Parathyroid adenoma (tissue), 2 donors: ENCODE data around the gene SULT1A2.
"Not testable (repeated sequence)": the region's sequence is repeated elsewhere in the genome, so short reads cannot be mapped to it uniquely, and the experiment has no call there.

Source experiments
- H2AFZ ChIP-seq: fragments of 300-600 bp; sonication (generic); one replicate; pipeline ENCODE4 v1.7.0; 2017; ENCODE audit warnings: antibody characterized with exemption, mild to moderate bottlenecking
- H3K27ac ChIP-seq: fragments of 300-600 bp; sonication (generic); one replicate; pipeline ENCODE4 v1.7.0; 2017
- H3K27me3 ChIP-seq: fragments of 300-600 bp; sonication (generic); one replicate; pipeline ENCODE4 v1.7.0; 2017; ENCODE audit warnings: low read length; ENCODE audit not compliant: control insufficient read depth, insufficient read depth
- H3K36me3 ChIP-seq: fragments of 300-600 bp; sonication (generic); one replicate; pipeline ENCODE4 v1.7.0; 2017; ENCODE audit warnings: low read length; ENCODE audit not compliant: control insufficient read depth, insufficient read depth
- H3K4me1 ChIP-seq: fragments of 300-600 bp; sonication (generic); one replicate; pipeline ENCODE4 v1.7.0; 2017; ENCODE audit warnings: control low read depth
- H3K4me2 ChIP-seq: fragments of 300-600 bp; sonication (generic); one replicate; pipeline ENCODE4 v1.7.0; 2017; ENCODE audit warnings: low read length
- H3K4me3 ChIP-seq: fragments of 300-600 bp; sonication (generic); one replicate; pipeline ENCODE4 v1.7.0; 2017; ENCODE audit warnings: low read depth, low read length
- H3K79me2 ChIP-seq: fragments of 300-600 bp; sonication (generic); one replicate; pipeline ENCODE4 v1.7.0; 2017; ENCODE audit warnings: control low read depth
- H3K9ac ChIP-seq: fragments of 300-600 bp; sonication (generic); one replicate; pipeline ENCODE4 v1.7.0; 2017; ENCODE audit warnings: mild to moderate bottlenecking
- H3K9me3 ChIP-seq: fragments of 300-600 bp; sonication (generic); one replicate; pipeline ENCODE4 v1.7.0; 2017; ENCODE audit warnings: low read length; ENCODE audit not compliant: control insufficient read depth
- TF ChIP-seq, protein P1 (sequence below): fragments of 300-600 bp; sonication (generic); IDR thresholded peaks from one replicate; pipeline ENCODE4 v1.7.0; 2017; ENCODE audit warnings: antibody characterized with exemption, mild to moderate bottlenecking
- donor health status: primary hyperparathyroidism.

The SULT1A2 gene

DNA sequence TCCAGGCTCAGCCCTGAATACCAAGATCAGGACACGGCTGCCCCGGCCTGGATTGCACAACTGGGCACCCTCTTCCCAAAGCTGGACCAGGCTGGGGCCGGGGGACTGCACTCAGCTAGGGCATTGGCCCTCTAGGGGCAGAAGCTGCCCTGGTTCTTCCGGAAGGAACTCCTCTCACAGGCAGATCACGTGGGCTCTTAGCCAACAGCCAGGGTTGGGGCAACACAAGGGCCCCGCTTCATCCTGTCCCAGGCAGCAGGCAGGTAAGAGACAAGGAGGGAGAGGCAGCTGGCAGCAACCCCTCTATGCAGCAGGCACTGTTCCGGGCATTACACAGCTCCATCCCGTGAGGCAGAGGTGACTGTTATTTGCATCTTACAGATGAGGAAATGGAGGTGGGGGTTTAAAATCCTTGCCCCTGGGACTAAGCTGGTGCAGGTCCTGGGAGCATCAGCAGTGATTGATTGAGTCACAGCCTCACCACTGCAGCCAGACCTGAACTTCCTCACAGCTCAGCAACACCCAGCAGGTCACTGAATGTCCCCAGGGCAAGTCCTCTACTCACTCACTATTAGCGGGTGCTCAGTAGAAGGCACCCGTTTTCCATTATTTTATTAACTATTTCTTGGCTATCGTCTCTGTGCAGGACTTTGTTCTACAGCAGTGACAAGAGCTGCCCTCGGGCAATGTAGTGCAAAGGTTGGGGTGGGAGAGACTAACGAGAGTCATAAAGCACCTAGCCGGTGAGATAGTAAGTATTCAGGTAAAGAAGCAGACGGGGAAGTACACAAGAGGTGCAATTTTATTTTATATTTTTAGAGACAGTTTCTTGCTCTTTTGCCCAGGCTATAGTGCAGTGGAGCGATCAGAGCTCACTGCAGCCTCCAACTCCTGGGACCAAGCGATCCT lies 2.8 kb upstream of the SULT1A2 start:
- H2AFZ ChIP-seq, H3K4me3 ChIP-seq, H3K36me3 ChIP-seq, H3K27me3 ChIP-seq, H3K4me2 ChIP-seq, H3K9me3 ChIP-seq, H3K27ac ChIP-seq, H3K79me2 ChIP-seq, H3K9ac ChIP-seq: not testable (repeated sequence)
- H3K4me1 ChIP-seq = peaks cover 23% of the 10 kb centered on the region

DNA sequence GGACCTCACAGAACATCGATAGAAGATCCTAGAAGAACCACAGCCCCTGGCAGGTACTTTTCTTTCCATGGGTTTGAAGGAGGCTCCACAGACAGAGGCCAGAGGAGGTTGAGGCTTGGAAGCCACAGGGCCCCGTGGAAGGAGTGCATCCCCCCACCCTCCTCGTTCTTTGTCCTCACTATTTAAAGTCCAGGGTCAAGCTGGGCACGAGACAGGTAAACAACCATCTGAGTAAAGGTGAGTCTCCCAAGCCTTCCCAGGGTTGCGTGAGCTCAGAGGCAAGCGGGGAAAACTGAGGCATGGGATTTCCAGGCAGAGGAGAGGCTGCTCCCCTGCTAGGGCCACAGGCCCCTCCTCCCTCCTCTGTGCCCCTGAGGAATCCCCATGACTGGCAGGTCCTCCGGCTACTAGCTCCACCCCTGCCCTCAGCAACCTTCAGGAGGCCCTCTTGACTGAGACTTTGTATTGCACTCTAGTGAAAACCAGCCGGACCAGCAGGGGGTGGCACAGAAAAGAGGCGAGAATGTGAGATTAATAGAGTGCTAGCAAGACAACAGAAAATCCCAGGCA lies 927 bp upstream of the SULT1A2 start:
- Histone ChIP-seq H2AFZ (peak overlapping the region; percentile 73), H3K79me2 (no peaks in the 10 kb centered on the region), H3K4me2 (peak overlapping the region; percentile 29), H3K27ac (peak overlapping the region; percentile 95), H3K27me3 (no peaks in the 10 kb centered on the region), H3K36me3 (no peaks in the 10 kb centered on the region), H3K9me3 (no peaks in the 10 kb centered on the region), H3K4me3 (no peak overlapping the region), H3K9ac (no peak overlapping the region), H3K4me1 (peaks cover 28% of the 10 kb centered on the region)
- TF ChIP-seq, protein P1, sequence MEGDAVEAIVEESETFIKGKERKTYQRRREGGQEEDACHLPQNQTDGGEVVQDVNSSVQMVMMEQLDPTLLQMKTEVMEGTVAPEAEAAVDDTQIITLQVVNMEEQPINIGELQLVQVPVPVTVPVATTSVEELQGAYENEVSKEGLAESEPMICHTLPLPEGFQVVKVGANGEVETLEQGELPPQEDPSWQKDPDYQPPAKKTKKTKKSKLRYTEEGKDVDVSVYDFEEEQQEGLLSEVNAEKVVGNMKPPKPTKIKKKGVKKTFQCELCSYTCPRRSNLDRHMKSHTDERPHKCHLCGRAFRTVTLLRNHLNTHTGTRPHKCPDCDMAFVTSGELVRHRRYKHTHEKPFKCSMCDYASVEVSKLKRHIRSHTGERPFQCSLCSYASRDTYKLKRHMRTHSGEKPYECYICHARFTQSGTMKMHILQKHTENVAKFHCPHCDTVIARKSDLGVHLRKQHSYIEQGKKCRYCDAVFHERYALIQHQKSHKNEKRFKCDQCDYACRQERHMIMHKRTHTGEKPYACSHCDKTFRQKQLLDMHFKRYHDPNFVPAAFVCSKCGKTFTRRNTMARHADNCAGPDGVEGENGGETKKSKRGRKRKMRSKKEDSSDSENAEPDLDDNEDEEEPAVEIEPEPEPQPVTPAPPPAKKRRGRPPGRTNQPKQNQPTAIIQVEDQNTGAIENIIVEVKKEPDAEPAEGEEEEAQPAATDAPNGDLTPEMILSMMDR = peak; percentile 50

DNA sequence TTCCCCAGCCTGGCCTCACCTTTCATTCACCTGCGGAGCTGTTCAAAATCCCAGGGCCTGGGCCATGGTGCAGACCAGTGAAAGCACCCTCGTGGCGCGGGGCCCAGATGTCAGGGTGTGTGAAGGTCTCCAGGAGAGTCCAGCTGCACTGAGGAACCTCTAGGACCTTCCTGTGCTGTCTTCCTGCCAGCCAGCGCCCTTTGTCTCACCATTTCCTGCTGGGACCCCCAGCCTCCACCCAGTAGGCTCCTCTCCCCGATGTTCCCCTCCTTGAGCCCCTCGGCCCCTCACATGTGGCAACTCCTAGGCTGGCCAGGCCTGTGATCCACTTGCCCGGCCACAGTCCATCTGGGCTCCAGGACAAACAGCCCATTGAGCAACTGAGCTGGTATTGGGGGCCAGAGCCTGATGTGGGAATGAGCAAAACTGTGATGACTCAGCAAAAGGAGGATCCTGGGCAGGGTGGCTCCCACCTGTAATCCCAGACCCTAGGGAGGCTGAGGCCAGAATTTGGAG lies 677 bp downstream of the SULT1A2 start:
- Histone ChIP-seq H3K4me2 (peak overlapping the region; percentile 47), H3K79me2 (no peaks in the 10 kb centered on the region), H2AFZ (peak overlapping the region; percentile 52), H3K36me3 (no peaks in the 10 kb centered on the region), H3K9ac (peak overlapping the region; percentile 34), H3K27me3 (no peaks in the 10 kb centered on the region), H3K4me3 (peak overlapping the region; percentile 24), H3K9me3 (no peaks in the 10 kb centered on the region), H3K27ac (peak overlapping the region; percentile 95), H3K4me1 (peaks cover 28% of the 10 kb centered on the region)
- TF ChIP-seq, protein P1 = no peak

DNA sequence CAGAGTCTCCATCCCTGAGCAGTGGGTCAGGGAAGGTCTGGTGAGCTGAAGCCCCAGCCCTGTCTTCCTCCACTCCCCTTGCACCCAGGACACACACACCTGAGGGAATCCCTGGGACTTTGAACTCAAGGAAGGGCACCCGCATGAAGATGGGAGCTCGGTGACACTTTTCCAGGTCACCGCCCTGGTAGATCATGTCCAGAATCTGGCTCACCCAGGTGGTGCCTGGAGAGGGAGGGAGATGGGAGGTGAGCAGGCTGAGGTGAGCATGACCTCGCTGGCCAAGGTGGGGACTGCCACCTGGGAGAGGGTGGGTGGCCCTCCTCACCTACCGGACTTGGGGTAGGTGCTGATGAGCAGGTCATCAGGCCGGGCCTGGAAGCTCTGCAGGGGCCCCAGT lies 1.4 kb downstream of the SULT1A2 start:
- not testable (repeated sequence) for H3K9ac ChIP-seq, H3K36me3 ChIP-seq, H2AFZ ChIP-seq, H3K79me2 ChIP-seq, H3K4me2 ChIP-seq, H3K27me3 ChIP-seq, H3K4me3 ChIP-seq, H3K9me3 ChIP-seq
- Histone ChIP-seq H3K27ac (peak overlapping the region; percentile 95), H3K4me1 (peaks cover 28% of the 10 kb centered on the region)

DNA sequence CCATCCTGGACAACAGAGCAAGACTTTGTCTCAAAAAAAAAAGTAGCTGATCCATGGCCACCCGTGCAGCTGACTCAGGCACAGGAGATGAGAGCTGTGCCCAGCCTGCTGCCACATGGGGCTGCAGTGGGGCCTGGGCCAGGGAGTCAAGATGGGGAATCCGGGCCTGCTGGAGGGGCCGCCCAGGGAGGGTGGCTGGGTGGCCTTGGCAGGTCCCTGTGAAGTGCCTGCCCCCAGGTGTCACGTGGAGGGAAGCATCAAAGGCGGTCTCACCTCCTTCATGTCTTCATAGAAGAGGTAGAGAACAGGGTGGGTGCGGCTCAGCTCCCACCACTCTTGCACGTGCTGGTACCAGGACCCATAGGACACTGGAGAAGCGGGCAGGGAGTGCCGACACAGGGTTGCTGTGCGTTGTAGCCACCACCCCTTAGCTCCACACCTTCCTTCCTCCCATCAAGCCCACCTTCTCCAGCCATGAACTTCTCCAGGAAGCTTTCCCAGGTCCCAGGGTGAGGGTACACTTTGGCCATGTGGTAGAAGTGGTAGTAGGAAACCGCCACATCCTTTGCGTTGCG lies 3.8 kb downstream of the SULT1A2 start:
- no peak overlapping the region for H3K27ac ChIP-seq
- H3K9me3 ChIP-seq = no peaks in the 10 kb centered on the region
- TF ChIP-seq, protein P1 = no peak
- H3K36me3 ChIP-seq = no peaks in the 10 kb centered on the region
- H3K4me2 ChIP-seq = no peak overlapping the region
- H3K79me2 ChIP-seq = no peaks in the 10 kb centered on the region
- H3K27me3 ChIP-seq = no peaks in the 10 kb centered on the region
- no peak overlapping the region for H2AFZ ChIP-seq
- no peak overlapping the region for H3K4me3 ChIP-seq
- peaks cover 26% of the 10 kb centered on the region for H3K4me1 ChIP-seq
- no peak overlapping the region for H3K9ac ChIP-seq
